ENCODE data around the gene MED12L.

- TF ChIP-seq CTCF (IDR thresholded peaks at IDR 0.05) (no peak), POLR2AphosphoS5 (IDR thresholded peaks at IDR 0.05) (no peak), POLR2A (IDR thresholded peaks at IDR 0.05) (no peak)
Observed at GRCh38 chr3:151106311-151106710, 20.8 kb downstream of the MED12L start.

All from breast epithelium (tissue), 3 donors.